Tibial nerve (tissue), 4 donors: ENCODE measurements around the gene TSPAN13. TPM values are rescaled to one million over a fixed set of nuclear protein-coding genes. Genes with fewer than 3 reads are reported as not detected.

ENCODE experiments used
- DNase-seq, 2 donors: peaks; one replicate each; pipeline ENCODE4 v3.0.0-alpha.2; 2019; ENCODE audit warnings: low spot score in 2 of 2
- H3K27ac ChIP-seq, 4 donors: fragments of 200-600 bp; sonication (generic) in 3 of 4; one replicate each; pipeline ENCODE4 v1.5.1; 2017 to 2019; ENCODE audit warnings: mild to moderate bottlenecking in 1 of 4
- H3K27me3 ChIP-seq, 2 donors: fragments of 200-600 bp; sonication (generic) in 1 of 2; one replicate each; pipeline versions ENCODE4 v1.5.1 to v1.6.0; 2017 to 2019
- H3K36me3 ChIP-seq, 3 donors: fragments of 200-600 bp; sonication (generic); one replicate each; pipeline ENCODE4 v1.5.1; 2018 to 2019
- H3K4me1 ChIP-seq, 4 donors: fragments of 200-600 bp; sonication (generic) in 3 of 4; one replicate each; pipeline ENCODE4 v1.5.1; 2017 to 2019
- H3K4me3 ChIP-seq, 4 donors: fragments of 200-600 bp; sonication (generic) in 3 of 4; one replicate each; pipeline ENCODE4 v1.5.1; 2017 to 2019; ENCODE audit warnings: mild to moderate bottlenecking in 1 of 4, moderate library complexity in 1 of 4
- H3K9me3 ChIP-seq, 4 donors: fragments of 200-600 bp; sonication (generic) in 3 of 4; one replicate each; pipeline ENCODE4 v1.5.1; 2017 to 2019
- EP300 ChIP-seq, 2 donors: sonication (generic); formaldehyde crosslinking; IDR thresholded peaks; one replicate each; pipeline ENCODE4 v1.6.1; 2017; ENCODE audit warnings: antibody characterized with exemption in 2 of 2, mild to moderate bottlenecking in 1 of 2
- POLR2A ChIP-seq, 2 donors: fragments of 450-650 bp; IDR thresholded peaks; one replicate each; pipeline ENCODE4 v1.6.1; 2017; ENCODE audit warnings: antibody characterized with exemption in 2 of 2, mild to moderate bottlenecking in 2 of 2, moderate library complexity in 2 of 2
- WGBS, 2 donors: methylation state at CpG; one replicate each; pipeline ENCODE4 v1.1.5; 2018; 5-methylcytosine and 5-hydroxymethylcytosine counted together
- total RNA-seq, 4 donors: library from RNA; depleted of rRNA; stranded (reverse); fragments of >200 nt; gene quantifications; one replicate each; pipeline ENCODE4 v1.1.0, GENCODE V29; 2016
- TF ChIP-seq, protein P1 (sequence below), 5 experiments: fragments of 200-600 bp in 3 of 5; fragments of 450-650 bp in 2 of 5; sonication (generic) in 3 of 5; IDR thresholded peaks; one replicate each; pipeline ENCODE4 v1.5.1; 2016 to 2019; ENCODE audit warnings: antibody characterized with exemption in 5 of 5, mild to moderate bottlenecking in 3 of 5, moderate library complexity in 2 of 5

TSPAN13 gene
- total RNA-seq, 4 donors from 2014 or later: 6.9 to 11.7 (median 9.0) TPM

DNA sequence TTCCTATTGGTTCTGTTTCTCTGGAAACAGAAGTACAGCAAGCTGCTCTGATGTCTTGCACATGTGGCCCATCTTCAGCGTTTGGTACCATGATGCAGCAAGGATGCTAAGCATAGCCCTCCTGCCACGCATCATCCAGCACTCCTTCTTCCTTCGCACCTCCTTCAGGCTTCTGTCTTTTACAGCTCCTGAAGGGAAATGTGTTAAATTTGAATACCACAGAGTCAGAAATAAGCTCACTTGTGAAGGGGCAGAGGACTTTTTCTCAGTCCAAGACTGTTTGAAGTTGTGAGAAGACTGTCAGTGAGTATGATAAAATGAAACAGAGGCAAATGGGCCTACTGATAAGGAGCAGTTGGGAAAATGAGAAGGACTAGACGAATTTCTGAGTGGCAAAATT, 20.7 kb downstream of the TSPAN13 start:
- no peak overlapping the region for H3K27ac ChIP-seq
- no peak for DNase-seq
- H3K4me3 ChIP-seq: no peak overlapping the region
- H3K36me3 ChIP-seq: no peaks in the 10 kb centered on the region
- no peak for TF ChIP-seq POLR2A (IDR thresholded peaks at IDR 0.05)
- 83 to 88% methylated on average over 4 of the region's 4 CpGs for WGBS, 2 donors
- no peaks in the 10 kb centered on the region for H3K27me3 ChIP-seq
- no peaks in the 10 kb centered on the region for H3K9me3 ChIP-seq
- no peaks in the 10 kb centered on the region for H3K4me1 ChIP-seq

DNA sequence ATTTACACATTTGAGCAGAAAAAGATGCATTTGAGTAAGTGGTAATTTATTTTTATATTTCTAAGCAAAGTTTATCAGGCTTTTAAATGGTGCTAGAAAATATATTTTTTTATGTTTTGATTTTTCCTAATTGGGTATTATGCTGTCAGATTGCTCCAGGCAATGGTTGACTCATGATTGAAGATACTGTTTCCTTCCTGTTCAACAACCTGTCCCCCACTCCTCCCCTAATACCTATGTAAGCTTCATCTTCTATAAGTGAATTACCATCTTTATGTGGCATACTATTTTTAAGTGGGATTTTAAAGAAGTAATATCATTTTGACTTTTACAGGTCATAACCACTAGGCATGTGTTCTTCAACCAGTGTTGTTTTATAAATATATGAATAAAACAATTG, 21.4 kb downstream of the TSPAN13 start:
- Histone ChIP-seq H3K36me3 (no peaks in the 10 kb centered on the region), H3K9me3 (no peaks in the 10 kb centered on the region), H3K4me1 (no peaks in the 10 kb centered on the region), H3K4me3 (no peak overlapping the region), H3K27ac (no peak overlapping the region), H3K27me3 (no peaks in the 10 kb centered on the region)
- DNase-seq: no peak
- TF ChIP-seq, protein P1, sequence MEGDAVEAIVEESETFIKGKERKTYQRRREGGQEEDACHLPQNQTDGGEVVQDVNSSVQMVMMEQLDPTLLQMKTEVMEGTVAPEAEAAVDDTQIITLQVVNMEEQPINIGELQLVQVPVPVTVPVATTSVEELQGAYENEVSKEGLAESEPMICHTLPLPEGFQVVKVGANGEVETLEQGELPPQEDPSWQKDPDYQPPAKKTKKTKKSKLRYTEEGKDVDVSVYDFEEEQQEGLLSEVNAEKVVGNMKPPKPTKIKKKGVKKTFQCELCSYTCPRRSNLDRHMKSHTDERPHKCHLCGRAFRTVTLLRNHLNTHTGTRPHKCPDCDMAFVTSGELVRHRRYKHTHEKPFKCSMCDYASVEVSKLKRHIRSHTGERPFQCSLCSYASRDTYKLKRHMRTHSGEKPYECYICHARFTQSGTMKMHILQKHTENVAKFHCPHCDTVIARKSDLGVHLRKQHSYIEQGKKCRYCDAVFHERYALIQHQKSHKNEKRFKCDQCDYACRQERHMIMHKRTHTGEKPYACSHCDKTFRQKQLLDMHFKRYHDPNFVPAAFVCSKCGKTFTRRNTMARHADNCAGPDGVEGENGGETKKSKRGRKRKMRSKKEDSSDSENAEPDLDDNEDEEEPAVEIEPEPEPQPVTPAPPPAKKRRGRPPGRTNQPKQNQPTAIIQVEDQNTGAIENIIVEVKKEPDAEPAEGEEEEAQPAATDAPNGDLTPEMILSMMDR (IDR thresholded peaks at IDR 0.05): no peak
- no peak for TF ChIP-seq EP300 (IDR thresholded peaks at IDR 0.05)
- TF ChIP-seq POLR2A (IDR thresholded peaks at IDR 0.05): no peak

- Histone ChIP-seq H3K4me3 (no peak overlapping the region), H3K4me1 (no peaks in the 10 kb centered on the region), H3K27ac (no peak overlapping the region), H3K9me3 (no peaks in the 10 kb centered on the region), H3K36me3 (no peaks in the 10 kb centered on the region), H3K27me3 (no peaks in the 10 kb centered on the region)
- DNase-seq: no peak
- no peak for TF ChIP-seq EP300 (IDR thresholded peaks at IDR 0.05)
- TF ChIP-seq, protein P1 (IDR thresholded peaks at IDR 0.05): no peak
- TF ChIP-seq POLR2A (IDR thresholded peaks at IDR 0.05): no peak
- WGBS, 2 donors: 90 to 91% methylated on average over 7 of the region's 7 CpGs
Measured at GRCh38 chr7:16776053-16776452, 22.5 kb downstream of the TSPAN13 start.

DNA sequence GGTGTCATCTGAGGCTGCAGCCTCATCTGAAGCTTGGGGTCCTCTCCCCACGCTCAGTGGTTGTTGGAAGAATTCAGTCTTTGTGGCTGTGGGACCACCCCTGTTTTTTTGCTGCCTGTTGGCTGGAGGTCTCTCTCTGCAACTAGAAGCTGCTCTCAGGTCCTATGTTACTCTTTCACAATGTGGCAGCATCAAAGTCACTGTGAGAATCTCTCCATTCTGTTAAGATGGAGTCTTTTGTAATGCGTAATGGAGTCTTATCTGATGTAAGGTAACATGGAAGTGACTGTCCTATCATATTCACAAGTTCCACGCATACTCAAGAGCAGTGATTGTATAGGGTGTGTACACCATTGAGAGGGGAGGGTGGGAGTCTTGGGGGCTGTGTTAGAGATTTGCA, 24.9 kb downstream of the TSPAN13 start:
- no peak for DNase-seq
- H3K27ac ChIP-seq: no peak overlapping the region
- H3K9me3 ChIP-seq: no peaks in the 10 kb centered on the region
- no peak overlapping the region for H3K4me3 ChIP-seq
- no peaks in the 10 kb centered on the region for H3K36me3 ChIP-seq
- no peaks in the 10 kb centered on the region for H3K4me1 ChIP-seq
- no peaks in the 10 kb centered on the region for H3K27me3 ChIP-seq
- TF ChIP-seq, protein P1 (IDR thresholded peaks at IDR 0.05): no peak
- WGBS, 2 donors: 96 to 98% methylated on average over 3 of the region's 3 CpGs

DNA sequence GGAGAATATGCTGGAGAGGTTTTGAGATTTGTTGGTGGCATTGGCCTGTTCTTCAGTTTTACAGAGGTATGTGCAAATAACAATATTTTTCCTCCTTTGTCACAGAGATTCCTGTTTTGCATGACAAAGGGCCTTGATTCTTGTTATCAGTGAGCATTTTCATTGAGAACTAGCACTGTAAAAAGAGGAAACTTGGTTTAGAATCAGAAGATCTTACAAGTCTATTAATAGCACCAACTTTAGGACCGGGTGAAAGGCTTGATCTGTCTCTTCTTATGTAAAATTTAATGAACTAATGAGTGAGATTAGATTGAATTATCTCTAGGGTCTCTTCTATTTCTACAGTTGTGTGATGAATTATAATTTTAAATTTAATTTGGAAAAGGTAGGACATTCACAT, 25.5 kb downstream of the TSPAN13 start:
- TF ChIP-seq, protein P1 (IDR thresholded peaks at IDR 0.05): no peak
- TF ChIP-seq POLR2A (IDR thresholded peaks at IDR 0.05): no peak
- TF ChIP-seq EP300 (IDR thresholded peaks at IDR 0.05): no peak
- H3K27ac ChIP-seq: no peak overlapping the region
- WGBS, 2 donors: 63 to 68% methylated on average over 1 of the region's 1 CpG

DNA sequence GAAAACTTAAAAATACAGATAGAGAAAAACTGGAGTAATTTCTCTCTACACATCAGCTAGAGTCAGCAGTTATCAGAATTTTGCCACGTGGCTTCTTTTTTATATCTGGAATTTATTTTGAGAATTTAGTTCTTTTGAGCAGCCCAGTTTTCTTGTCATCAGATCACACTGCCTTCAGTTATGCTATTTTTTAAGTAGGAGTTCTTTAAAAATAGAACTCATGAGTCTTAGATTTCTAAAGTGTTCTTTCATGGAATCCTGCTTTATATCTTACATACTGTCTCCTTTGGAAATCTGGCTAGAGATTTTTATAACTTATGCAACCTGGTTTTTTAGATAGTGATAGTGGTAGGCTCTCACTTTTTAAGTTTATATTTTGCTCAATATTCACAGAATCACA, 27.0 kb downstream of the TSPAN13 start:
- no peaks in the 10 kb centered on the region for H3K36me3 ChIP-seq
- H3K27me3 ChIP-seq: no peaks in the 10 kb centered on the region
- WGBS, 2 donors: 45 to 49% methylated on average over 1 of the region's 1 CpG
- H3K4me1 ChIP-seq: peaks cover 0 to under 1% (median 0%) of the 10 kb centered on the region in 4 donors
- no peak overlapping the region for H3K27ac ChIP-seq
- no peak overlapping the region for H3K4me3 ChIP-seq
- TF ChIP-seq, protein P1 (IDR thresholded peaks at IDR 0.05): no peak
- TF ChIP-seq POLR2A (IDR thresholded peaks at IDR 0.05) (no peak), EP300 (IDR thresholded peaks at IDR 0.05) (no peak)
- no peak for DNase-seq
- H3K9me3 ChIP-seq: no peaks in the 10 kb centered on the region

More for the DNA sequence above, 25.5 kb downstream of the TSPAN13 start:
- no peaks in the 10 kb centered on the region for H3K27me3 ChIP-seq
- H3K4me1 ChIP-seq: no peaks in the 10 kb centered on the region
- H3K4me3 ChIP-seq: no peak overlapping the region
- no peaks in the 10 kb centered on the region for H3K9me3 ChIP-seq
- DNase-seq: no peak
- no peaks in the 10 kb centered on the region for H3K36me3 ChIP-seq
